Thyroid gland (tissue), 4 donors: ENCODE results near the gene FSTL4. TPM values are rescaled to one million over a fixed set of nuclear protein-coding genes. Genes with fewer than 3 reads are reported as not detected.

ENCODE experiments used
- DNase-seq, 2 donors: peaks; one replicate each; pipeline ENCODE4 v3.0.0-alpha.2; 2019
- H3K27ac ChIP-seq, 3 donors: fragments of 200-600 bp; sonication (generic); 1 replicate in 2 of 3; 2 replicates in 1 of 3; pipeline ENCODE4 v1.5.1; 2016 to 2019; ENCODE audit warnings: mild to moderate bottlenecking in 1 of 3, moderate library complexity in 1 of 3
- H3K27me3 ChIP-seq: fragments of 200-600 bp; sonication (generic); one replicate; pipeline ENCODE4 v1.5.1; 2019
- H3K36me3 ChIP-seq, 2 donors: fragments of 200-600 bp; sonication (generic); one replicate each; pipeline ENCODE4 v1.5.1; 2016 to 2019
- H3K4me1 ChIP-seq, 2 donors: fragments of 200-600 bp; sonication (generic); one replicate each; pipeline ENCODE4 v1.5.1; 2017 to 2019
- H3K4me3 ChIP-seq, 3 donors: fragments of 200-600 bp; sonication (generic); replicated peaks in 1 of 3; 1 replicate in 2 of 3; 2 replicates in 1 of 3; pipeline ENCODE4 v1.5.1; 2016; ENCODE audit warnings: mild to moderate bottlenecking in 1 of 3
- H3K9me3 ChIP-seq: fragments of 200-600 bp; sonication (generic); one replicate; pipeline ENCODE4 v1.5.1; 2017
- POLR2A ChIP-seq, 2 donors: fragments of 450-650 bp; IDR thresholded peaks; one replicate each; pipeline ENCODE4 v1.6.1; 2017; ENCODE audit warnings: antibody characterized with exemption in 2 of 2, mild to moderate bottlenecking in 2 of 2, moderate library complexity in 1 of 2
- WGBS, 2 donors: methylation state at CpG; one replicate each; pipeline ENCODE4 v1.1.5; 2017; 5-methylcytosine and 5-hydroxymethylcytosine counted together
- intact Hi-C: fragments of 100-400 bp; cut with DNase I; formaldehyde crosslinking; loops from one replicate; pipeline ENCODE4 v1.15.1; 2023
- total RNA-seq, 4 donors: library from RNA; depleted of rRNA; stranded (reverse); fragments of >200 nt; gene quantifications; one replicate each; pipeline ENCODE4 v1.2.3, GENCODE V29; 2016
- TF ChIP-seq, protein P1 (sequence below), 6 experiments: fragments of 200-600 bp in 3 of 6; fragments of 450-650 bp in 3 of 6; sonication (generic) in 3 of 6; IDR thresholded peaks; one replicate each; pipeline ENCODE4 v1.5.1; 2016 to 2019; ENCODE audit warnings: antibody characterized with exemption in 6 of 6, mild to moderate bottlenecking in 2 of 6, inconsistent platforms in 1 of 6, moderate library complexity in 1 of 6

Gene FSTL4
- total RNA-seq, 4 donors from 2014 or later = 0.10 to 0.13 TPM; not detected in 2

DNA sequence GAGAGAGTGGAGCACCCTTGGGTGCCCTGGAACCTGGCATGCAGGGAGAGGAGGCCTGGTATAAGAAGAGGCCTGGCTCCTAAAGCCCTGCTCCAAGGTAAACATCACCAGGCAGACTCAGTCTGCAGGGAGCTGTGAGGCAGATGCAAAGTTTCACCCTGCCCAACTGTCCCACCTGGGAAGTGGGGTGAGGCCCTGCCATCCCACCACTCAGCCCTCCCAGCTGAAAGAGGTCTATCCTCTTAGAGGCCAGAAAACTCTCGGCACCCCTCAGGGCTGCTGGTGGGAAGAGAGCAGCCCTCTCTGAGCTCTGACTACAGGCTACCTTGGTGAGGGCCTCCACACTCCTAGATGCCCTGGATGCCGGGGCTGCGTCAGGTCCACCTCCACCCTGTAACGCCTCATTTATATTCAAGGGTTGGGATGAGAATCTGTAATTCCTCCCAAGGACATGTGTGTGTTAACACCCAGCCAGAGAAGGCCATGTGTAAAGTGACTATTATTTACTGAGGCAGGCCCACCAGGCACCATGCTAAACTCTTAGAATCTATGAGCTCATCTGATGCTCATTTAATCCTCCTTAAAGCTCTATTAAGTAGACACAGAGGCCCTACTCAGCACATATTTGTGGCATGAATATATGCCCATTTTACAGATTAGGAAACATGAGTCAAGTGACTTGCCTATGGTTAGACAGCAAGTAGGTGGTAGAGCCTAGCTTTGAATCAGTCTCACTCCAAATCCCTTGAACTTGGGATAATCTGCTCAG lies 205.9 kb downstream of the FSTL4 start:
- H3K36me3 ChIP-seq = no peaks in the 10 kb centered on the region
- no peaks in the 10 kb centered on the region for H3K27me3 ChIP-seq
- intact Hi-C loops = no loop called here
- H3K9me3 ChIP-seq = no peaks in the 10 kb centered on the region
- DNase-seq = no peak
- no peak overlapping the region for H3K4me3 ChIP-seq
- TF ChIP-seq, protein P1, sequence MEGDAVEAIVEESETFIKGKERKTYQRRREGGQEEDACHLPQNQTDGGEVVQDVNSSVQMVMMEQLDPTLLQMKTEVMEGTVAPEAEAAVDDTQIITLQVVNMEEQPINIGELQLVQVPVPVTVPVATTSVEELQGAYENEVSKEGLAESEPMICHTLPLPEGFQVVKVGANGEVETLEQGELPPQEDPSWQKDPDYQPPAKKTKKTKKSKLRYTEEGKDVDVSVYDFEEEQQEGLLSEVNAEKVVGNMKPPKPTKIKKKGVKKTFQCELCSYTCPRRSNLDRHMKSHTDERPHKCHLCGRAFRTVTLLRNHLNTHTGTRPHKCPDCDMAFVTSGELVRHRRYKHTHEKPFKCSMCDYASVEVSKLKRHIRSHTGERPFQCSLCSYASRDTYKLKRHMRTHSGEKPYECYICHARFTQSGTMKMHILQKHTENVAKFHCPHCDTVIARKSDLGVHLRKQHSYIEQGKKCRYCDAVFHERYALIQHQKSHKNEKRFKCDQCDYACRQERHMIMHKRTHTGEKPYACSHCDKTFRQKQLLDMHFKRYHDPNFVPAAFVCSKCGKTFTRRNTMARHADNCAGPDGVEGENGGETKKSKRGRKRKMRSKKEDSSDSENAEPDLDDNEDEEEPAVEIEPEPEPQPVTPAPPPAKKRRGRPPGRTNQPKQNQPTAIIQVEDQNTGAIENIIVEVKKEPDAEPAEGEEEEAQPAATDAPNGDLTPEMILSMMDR (IDR thresholded peaks at IDR 0.05) = no peak
- no peak for TF ChIP-seq POLR2A (IDR thresholded peaks at IDR 0.05)
- WGBS, 2 donors = 94 to 96% methylated on average over 4 of the region's 4 CpGs
- H3K27ac ChIP-seq = no peak overlapping the region
- no peaks in the 10 kb centered on the region for H3K4me1 ChIP-seq

DNA sequence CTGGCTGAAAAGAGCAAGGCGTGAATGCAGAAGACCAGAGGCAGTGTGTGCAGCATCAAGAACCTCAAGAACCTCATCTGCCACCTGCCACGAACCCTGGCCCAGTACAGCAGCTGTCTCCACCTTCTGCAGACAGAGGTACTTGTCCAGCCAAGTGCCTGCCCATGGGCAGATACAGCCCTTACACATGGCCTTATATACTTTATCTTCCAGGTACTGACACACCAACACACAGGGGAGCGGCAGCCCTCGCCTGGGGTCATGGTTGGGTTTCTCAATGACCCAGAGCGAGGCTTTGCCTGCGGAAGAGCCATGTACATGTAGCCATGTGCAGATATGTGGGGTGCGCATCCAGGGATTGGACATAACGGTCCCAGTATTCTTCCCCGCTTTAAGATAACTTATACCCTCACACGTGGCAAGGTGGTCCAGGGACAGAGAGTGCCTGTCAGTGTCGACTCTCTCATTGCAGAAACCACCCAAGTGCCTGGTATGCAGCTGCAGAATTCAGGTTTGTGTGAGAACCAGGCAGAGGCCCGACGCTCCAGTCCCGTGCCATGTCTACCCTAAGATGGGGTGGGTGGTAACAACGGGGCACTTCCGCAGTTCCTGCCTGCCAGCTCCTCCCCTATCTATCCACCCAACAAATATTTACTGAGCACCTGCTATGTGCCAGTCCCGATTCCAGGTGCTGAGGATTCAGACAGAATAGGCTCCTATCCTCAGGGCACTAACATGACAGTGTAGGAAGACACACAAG lies 206.9 kb downstream of the FSTL4 start:
- Histone ChIP-seq H3K27me3 (no peaks in the 10 kb centered on the region), H3K9me3 (no peaks in the 10 kb centered on the region), H3K27ac (no peak overlapping the region), H3K36me3 (no peaks in the 10 kb centered on the region), H3K4me3 (no peak overlapping the region), H3K4me1 (no peaks in the 10 kb centered on the region)
- intact Hi-C loops = no loop called here
- no peak for TF ChIP-seq POLR2A (IDR thresholded peaks at IDR 0.05)
- TF ChIP-seq, protein P1 (IDR thresholded peaks at IDR 0.05) = no peak
- no peak for DNase-seq
- 92 to 93% methylated on average over 17 of the region's 17 CpGs for WGBS, 2 donors

DNA sequence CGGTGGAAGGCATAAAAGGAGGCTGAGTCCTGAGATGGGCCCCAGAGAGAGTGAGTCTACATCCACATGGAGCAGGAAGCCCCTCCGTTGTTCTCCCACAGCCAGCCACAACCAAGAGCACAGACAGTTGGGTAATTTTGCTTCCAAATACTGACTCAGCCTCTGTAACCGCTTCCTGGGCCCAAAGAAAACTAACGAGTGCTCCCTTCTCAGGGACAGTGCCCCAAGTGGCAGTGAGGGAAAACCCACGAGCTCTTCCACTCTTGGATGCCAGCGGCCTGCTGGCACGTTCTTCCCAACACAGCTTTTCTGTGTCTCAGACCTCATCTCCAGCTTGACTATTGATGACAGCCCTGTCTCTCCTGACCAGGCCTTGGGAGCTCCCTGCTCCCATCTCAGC lies 207.6 kb downstream of the FSTL4 start:
- intact Hi-C loops = no loop called here
- no peaks in the 10 kb centered on the region for H3K4me1 ChIP-seq
- WGBS, 2 donors = 81 to 86% methylated on average over 7 of the region's 7 CpGs
- no peaks in the 10 kb centered on the region for H3K9me3 ChIP-seq
- TF ChIP-seq, protein P1 (IDR thresholded peaks at IDR 0.05) = no peak
- TF ChIP-seq POLR2A (IDR thresholded peaks at IDR 0.05) = no peak
- H3K4me3 ChIP-seq = no peak overlapping the region
- no peak overlapping the region for H3K27ac ChIP-seq
- no peaks in the 10 kb centered on the region for H3K27me3 ChIP-seq
- no peak for DNase-seq
- no peaks in the 10 kb centered on the region for H3K36me3 ChIP-seq

DNA sequence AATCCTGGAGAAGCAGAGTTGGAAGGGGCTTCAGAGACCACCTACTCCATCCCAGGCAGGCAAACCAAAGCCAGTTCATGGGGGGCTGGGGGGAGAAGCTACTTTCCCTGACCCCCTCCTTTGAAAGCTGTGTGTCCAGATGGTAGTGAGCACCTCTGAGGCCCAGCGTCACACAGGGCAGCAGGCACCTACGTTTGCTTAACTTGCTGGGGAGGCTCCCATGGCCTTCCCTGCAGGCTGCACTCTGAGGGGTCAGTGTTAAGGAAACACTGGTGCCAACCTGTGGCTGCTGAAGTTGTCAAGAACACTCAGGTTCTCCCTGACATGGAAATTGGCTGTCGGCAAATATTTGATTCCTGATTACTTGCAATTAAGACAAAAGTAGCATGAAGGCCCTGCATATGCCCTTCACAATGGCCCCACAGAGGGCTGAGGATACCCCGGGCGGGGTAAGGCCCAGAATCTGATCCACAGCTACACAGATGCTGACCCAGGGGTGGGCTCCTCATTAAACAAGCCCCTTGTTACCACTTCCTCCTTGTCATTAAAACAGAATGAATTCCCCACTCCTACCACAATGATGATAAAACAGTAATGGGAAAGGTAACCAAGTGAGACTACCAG lies 208.5 kb downstream of the FSTL4 start:
- no peaks in the 10 kb centered on the region for H3K9me3 ChIP-seq
- H3K4me1 ChIP-seq = no peaks in the 10 kb centered on the region
- no peaks in the 10 kb centered on the region for H3K27me3 ChIP-seq
- H3K27ac ChIP-seq = no peak overlapping the region
- intact Hi-C loops = no loop called here
- 74 to 84% methylated on average over 5 of the region's 5 CpGs for WGBS, 2 donors
- no peak overlapping the region for H3K4me3 ChIP-seq
- TF ChIP-seq, protein P1 (IDR thresholded peaks at IDR 0.05) = no peak
- TF ChIP-seq POLR2A (IDR thresholded peaks at IDR 0.05) = no peak
- DNase-seq = no peak
- no peaks in the 10 kb centered on the region for H3K36me3 ChIP-seq
